ENCODE results near the gene VSTM2L. TPM values are rescaled to one million over a fixed set of nuclear protein-coding genes. Genes with fewer than 3 reads are reported as not detected.

The VSTM2L gene
- total and polyA plus RNA-seq, 2 donors (not counting 3 experiments of a cell fraction or from before 2014, with no cell fraction given), result 0.18 TPM; not detected in 1

DNA sequence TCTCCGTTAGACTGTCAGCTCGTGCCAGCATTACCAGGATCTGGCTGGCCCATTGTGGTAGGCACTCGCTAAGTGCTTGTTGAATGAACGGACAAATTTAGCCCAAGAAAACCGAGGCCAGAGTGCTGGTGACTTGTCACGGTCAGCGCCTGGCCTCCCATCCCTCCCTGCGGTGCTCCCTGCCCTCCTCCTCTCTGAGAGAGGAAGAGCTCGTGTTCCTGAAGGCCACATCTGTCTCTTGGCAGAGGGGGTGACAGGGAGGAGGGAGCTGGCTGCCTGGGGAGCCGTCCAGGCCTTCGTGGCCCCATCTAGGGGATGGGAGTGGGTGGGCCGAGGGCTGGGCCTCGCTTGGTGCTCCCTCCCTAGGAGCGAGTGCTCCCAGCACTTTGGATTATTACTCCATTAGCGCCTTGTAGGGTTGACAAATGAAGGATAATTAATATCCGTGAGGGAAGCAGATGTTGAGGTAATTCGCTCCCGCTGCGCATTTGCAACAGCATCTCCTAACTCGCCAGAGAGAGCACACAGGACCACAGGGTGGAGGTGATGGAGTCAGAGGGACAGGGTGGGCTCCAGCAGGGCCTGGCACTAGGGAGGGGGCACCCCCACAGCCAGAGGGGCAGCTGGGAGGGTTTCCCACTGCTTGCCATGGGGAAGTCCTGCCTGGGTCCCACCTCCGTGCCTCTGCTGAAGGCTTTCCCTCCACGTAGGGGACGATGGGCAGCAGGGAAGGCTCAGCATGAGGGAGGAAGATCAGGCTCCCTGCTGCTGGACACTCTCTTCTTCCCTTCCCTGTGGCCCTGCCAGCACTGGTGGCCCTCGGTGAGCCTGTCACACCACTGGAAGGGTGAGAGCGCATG, 37.0 kb downstream of the VSTM2L start:
- no peaks in the 10 kb centered on the region for H3K9me3 ChIP-seq (replicated peaks; ENCODE audit: control insufficient read depth, insufficient read depth, low read length)
- H3K27me3 ChIP-seq (ENCODE audit: control insufficient read depth in 2 of 2, insufficient read depth in 2 of 2, low read length in 2 of 2), result no peaks in the 10 kb centered on the region
- no peaks in the 10 kb centered on the region for H3K36me3 ChIP-seq (ENCODE audit: control insufficient read depth in 2 of 2, extremely low read depth in 1 of 2, insufficient read depth in 2 of 2, low read length in 2 of 2)
- no peak overlapping the region for H2AFZ ChIP-seq (ENCODE audit: low read depth, low read length)
- ChIA-PET POLR2A (no interaction called here), CTCF (no interaction called here)
- no peaks in the 10 kb centered on the region for H3K79me2 ChIP-seq (ENCODE audit: control insufficient read depth, insufficient read depth, low read length)
- BruUV-seq (replicated peaks), result no TSS peak
- H3K9ac ChIP-seq (replicated peaks; ENCODE audit: extremely low read depth, insufficient read depth, low read length), result no peak overlapping the region
- intact Hi-C loops (cut with micrococcal nuclease), result no loop called here
- TF ChIP-seq JUN (IDR thresholded peaks at IDR 0.05; ENCODE audit: borderline replicate concordance, insufficient read depth, insufficient read length, low read depth) (no peak), GATA2 (IDR thresholded peaks at IDR 0.05; ENCODE audit: insufficient read depth, insufficient read length, low read depth, low read length) (no peak), POLR2A (IDR thresholded peaks at IDR 0.05; ENCODE audit: low read depth, low read length) (no peak), POLR2AphosphoS5 (IDR thresholded peaks at IDR 0.05; ENCODE audit: insufficient read depth, low read depth, low read length) (no peak), FOS (IDR thresholded peaks at IDR 0.05; ENCODE audit: borderline replicate concordance, insufficient read depth, low read length) (no peak), MYC (IDR thresholded peaks at IDR 0.05; ENCODE audit: low read depth, low read length) (no peak), EZH2 (IDR thresholded peaks at IDR 0.05; ENCODE audit: borderline replicate concordance, low read depth, low read length, severe bottlenecking) (no peak)
- TF ChIP-seq, protein P1, sequence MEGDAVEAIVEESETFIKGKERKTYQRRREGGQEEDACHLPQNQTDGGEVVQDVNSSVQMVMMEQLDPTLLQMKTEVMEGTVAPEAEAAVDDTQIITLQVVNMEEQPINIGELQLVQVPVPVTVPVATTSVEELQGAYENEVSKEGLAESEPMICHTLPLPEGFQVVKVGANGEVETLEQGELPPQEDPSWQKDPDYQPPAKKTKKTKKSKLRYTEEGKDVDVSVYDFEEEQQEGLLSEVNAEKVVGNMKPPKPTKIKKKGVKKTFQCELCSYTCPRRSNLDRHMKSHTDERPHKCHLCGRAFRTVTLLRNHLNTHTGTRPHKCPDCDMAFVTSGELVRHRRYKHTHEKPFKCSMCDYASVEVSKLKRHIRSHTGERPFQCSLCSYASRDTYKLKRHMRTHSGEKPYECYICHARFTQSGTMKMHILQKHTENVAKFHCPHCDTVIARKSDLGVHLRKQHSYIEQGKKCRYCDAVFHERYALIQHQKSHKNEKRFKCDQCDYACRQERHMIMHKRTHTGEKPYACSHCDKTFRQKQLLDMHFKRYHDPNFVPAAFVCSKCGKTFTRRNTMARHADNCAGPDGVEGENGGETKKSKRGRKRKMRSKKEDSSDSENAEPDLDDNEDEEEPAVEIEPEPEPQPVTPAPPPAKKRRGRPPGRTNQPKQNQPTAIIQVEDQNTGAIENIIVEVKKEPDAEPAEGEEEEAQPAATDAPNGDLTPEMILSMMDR (IDR thresholded peaks at IDR 0.05; ENCODE audit: extremely low read depth in 1 of 2, insufficient read depth in 1 of 2, low read depth in 1 of 2, low read length in 2 of 2), result no peak
- TF ChIP-seq, protein P2, sequence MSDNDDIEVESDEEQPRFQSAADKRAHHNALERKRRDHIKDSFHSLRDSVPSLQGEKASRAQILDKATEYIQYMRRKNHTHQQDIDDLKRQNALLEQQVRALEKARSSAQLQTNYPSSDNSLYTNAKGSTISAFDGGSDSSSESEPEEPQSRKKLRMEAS (IDR thresholded peaks at IDR 0.05; ENCODE audit: insufficient read depth, insufficient read length), result no peak
- FAIRE-seq, result no peak
- H4K20me1 ChIP-seq (replicated peaks; ENCODE audit: control insufficient read depth, extremely low read depth, insufficient read depth, low read length), result no peaks in the 10 kb centered on the region
- DNase-seq (ENCODE audit: low read depth, low spot score), result no peak
- H3K4me3 ChIP-seq (replicated peaks in 1 of 3; ENCODE audit: insufficient read depth in 1 of 3, low read depth in 1 of 3, low read length in 3 of 3), result no peak overlapping the region
- dilution Hi-C loops (cut with MboI; ENCODE audit: extremely low pct_ligation_motif_present, low sequenced_read_pairs), result no loop called here
- no peaks in the 10 kb centered on the region for H3K9me1 ChIP-seq (replicated peaks; ENCODE audit: control insufficient read depth, extremely low read depth, insufficient read depth, low read length)
- H3K4me2 ChIP-seq (ENCODE audit: insufficient read depth, low read length), result no peak overlapping the region
- no peaks in the 10 kb centered on the region for H3K4me1 ChIP-seq (ENCODE audit: control insufficient read depth, extremely low read depth, insufficient read depth, low read length)
- no peak overlapping the region for H3K27ac ChIP-seq (ENCODE audit: insufficient read depth, low read depth, low read length)
